CD4-positive, alpha-beta T cell (primary cell): ENCODE measurements around the gene SH2D5. TPM values are rescaled to one million over a fixed set of nuclear protein-coding genes. Genes with fewer than 3 reads are reported as not detected.

Experiments
- ATAC-seq: fragments of 200-7000 bp; cut with Tn5 transposase; one replicate; pipeline ENCODE4 v1.10.0; 2022; ENCODE audit warnings: mild to moderate bottlenecking; ENCODE audit not compliant: poor library complexity
- CTCF ChIA-PET: fragments of 350-600 bp; sonication (Branson Sonifier 250); formaldehyde crosslinking; loops from one replicate; lab custom pipeline; 2021; ENCODE audit warnings: antibody characterized with exemption, inconsistent platforms; lab: Charles Lee
- POLR2A ChIA-PET: fragments of 350-600 bp; sonication (Branson Sonifier 250); formaldehyde crosslinking; loops from one replicate; lab custom pipeline; 2021; ENCODE audit warnings: antibody characterized with exemption, inconsistent platforms; lab: Charles Lee
- DNase-seq, 14 experiments: peaks; one replicate each; pipeline ENCODE4 v3.0.0-alpha.2; 2013 to 2020; ENCODE audit warnings: mixed read lengths in 2 of 14
- H3K27ac ChIP-seq, 2 donors: one replicate each; pipeline versions ENCODE4 v1.5.1 to v1.7.0; 2013; ENCODE audit warnings: low read length in 2 of 2, low read depth in 1 of 2, mild to moderate bottlenecking in 1 of 2
- H3K27me3 ChIP-seq, 2 experiments: 1 replicate in 1 of 2; 2 replicates in 1 of 2; pipeline versions ENCODE4 v1.6.1 to v1.7.0; 2013; ENCODE audit warnings: low read length in 2 of 2, control low read depth in 1 of 2, mild to moderate bottlenecking in 1 of 2, moderate library complexity in 1 of 2; ENCODE audit not compliant: insufficient read depth in 2 of 2, control insufficient read depth in 1 of 2
- H3K36me3 ChIP-seq: one replicate; pipeline ENCODE4 v1.6.1; 2013; ENCODE audit warnings: low read length, control low read depth; ENCODE audit not compliant: insufficient read depth
- H3K4me1 ChIP-seq: one replicate; pipeline ENCODE4 v1.6.1; 2013; ENCODE audit warnings: low read length, control low read depth; ENCODE audit not compliant: insufficient read depth
- H3K4me3 ChIP-seq: one replicate; pipeline ENCODE4 v1.5.1; 2013; ENCODE audit warnings: mild to moderate bottlenecking, low read length, moderate library complexity
- H3K9me3 ChIP-seq, 2 experiments: 1 replicate in 1 of 2; 2 replicates in 1 of 2; pipeline versions ENCODE4 v1.6.1 to v1.7.0; 2013; ENCODE audit warnings: low read length in 2 of 2, mild to moderate bottlenecking in 2 of 2, control low read depth in 1 of 2, moderate library complexity in 1 of 2; ENCODE audit not compliant: control insufficient read depth in 1 of 2, insufficient read depth in 1 of 2
- H3K27ac Mint-ChIP-seq: one replicate; pipeline ENCODE4 v1.8.0; 2020; ENCODE audit warnings: mixed read lengths
- H3K27me3 Mint-ChIP-seq: one replicate; pipeline ENCODE4 v1.8.0; 2021; ENCODE audit warnings: mixed read lengths
- H3K36me3 Mint-ChIP-seq: one replicate; pipeline ENCODE4 v1.8.0; 2021; ENCODE audit warnings: low read depth, mixed read lengths
- H3K4me1 Mint-ChIP-seq: one replicate; pipeline ENCODE4 v1.8.0; 2021; ENCODE audit warnings: low read depth, mixed read lengths
- H3K4me3 Mint-ChIP-seq: one replicate; pipeline ENCODE4 v1.8.0; 2020; ENCODE audit warnings: mild to moderate bottlenecking, mixed read lengths
- H3K9me3 Mint-ChIP-seq: one replicate; pipeline ENCODE4 v1.8.0; 2020; ENCODE audit warnings: mixed read lengths
- CTCF ChIP-seq: fragments of 200-600 bp; IDR thresholded peaks from one replicate; pipeline ENCODE4 v1.8.0; 2022; ENCODE audit warnings: antibody characterized with exemption, mild to moderate bottlenecking
- intact Hi-C, 2 experiments: fragments of 100-400 bp; cut with DNase I in 1 of 2; cut with micrococcal nuclease in 1 of 2; formaldehyde crosslinking; loops; one replicate each; pipeline versions ENCODE4 v1.15.1 to v1.9.0; 2023 to 2025; cut with DNase I, micrococcal nuclease
- total RNA-seq, 174 experiments: library from RNA in 2 of 174; stranded (reverse) in 2 of 174; gene quantifications; one replicate each; pipeline ENCODE4 v1.2.3 and lab custom pipeline; 2021 to 2026

Gene SH2D5
- total RNA-seq, 2 experiments from 2014 or later = 0.08 TPM; not detected in 1

- no peaks in the 10 kb centered on the region for H3K36me3 Mint-ChIP-seq
- CTCF ChIA-PET = no interaction called here
- H3K9me3 Mint-ChIP-seq = no peaks in the 10 kb centered on the region
- no peaks in the 10 kb centered on the region for H3K9me3 ChIP-seq
- H3K4me1 ChIP-seq = peaks cover 13% of the 10 kb centered on the region
- H3K27me3 Mint-ChIP-seq = no peaks in the 10 kb centered on the region
- TF ChIP-seq CTCF = no peak
- peaks cover 5% of the 10 kb centered on the region for H3K4me1 Mint-ChIP-seq
- no peak overlapping the region for H3K4me3 Mint-ChIP-seq
- DNase-seq (no peak), ATAC-seq (no peak)
- no peaks in the 10 kb centered on the region for H3K36me3 ChIP-seq
- intact Hi-C loops = loop anchor here (5.0 to 10.0 kb wide), 3 partner anchors 89 to 276 kb away; partner anchors contain the start of gene HP1BP3 (in 1 of the 2)
- no peak overlapping the region for H3K4me3 ChIP-seq
- no peaks in the 10 kb centered on the region for H3K27me3 ChIP-seq
- H3K27ac Mint-ChIP-seq = no peak overlapping the region
- no peak overlapping the region for H3K27ac ChIP-seq
- POLR2A ChIA-PET = no interaction called here
Observed at GRCh38 chr1:20698195-20698910, 34.1 kb downstream of the SH2D5 start.

- ChIA-PET CTCF (interaction anchor here (1.3 to 1.6 kb wide), 7 partner anchors 20 to 64 kb away, joined by 3 to 7 read pairs (median 5); partner anchors contain the start of genes KIF17 and SH2D5), POLR2A (interaction anchor here (1.3 kb wide), 1 partner anchor 89 kb away, joined by 5 read pairs; the partner anchor contains the start of gene HP1BP3)
- H3K9me3 Mint-ChIP-seq = no peaks in the 10 kb centered on the region
- Histone ChIP-seq H3K27ac (no peak overlapping the region), H3K27me3 (no peaks in the 10 kb centered on the region), H3K4me3 (no peak overlapping the region), H3K36me3 (no peaks in the 10 kb centered on the region), H3K4me1 (peaks cover 13% of the 10 kb centered on the region), H3K9me3 (no peaks in the 10 kb centered on the region)
- peaks cover 5% of the 10 kb centered on the region for H3K4me1 Mint-ChIP-seq
- DNase-seq (no peak), ATAC-seq (no peak)
- H3K4me3 Mint-ChIP-seq = no peak overlapping the region
- intact Hi-C loops = loop anchor here (2.0 to 10.0 kb wide), 4 partner anchors 35 to 277 kb away; partner anchors contain the start of genes HP1BP3 (in 1 of the 2) and SH2D5 (in 1 of the 2)
- H3K27me3 Mint-ChIP-seq = no peaks in the 10 kb centered on the region
- TF ChIP-seq CTCF = no peak
- H3K36me3 Mint-ChIP-seq = no peaks in the 10 kb centered on the region
- no peak overlapping the region for H3K27ac Mint-ChIP-seq
Observed at GRCh38 chr1:20697563-20697962, 34.9 kb downstream of the SH2D5 start.

- peaks cover 5% of the 10 kb centered on the region for H3K4me1 Mint-ChIP-seq
- TF ChIP-seq CTCF = peak; percentile 99
- ATAC-seq (peak; percentile 98), DNase-seq (peak; percentile 54 to 85 (median 65))
- Histone ChIP-seq H3K27ac (no peak overlapping the region), H3K4me1 (peaks cover 13% of the 10 kb centered on the region), H3K27me3 (no peaks in the 10 kb centered on the region), H3K4me3 (peak overlapping the region; percentile 86), H3K9me3 (no peaks in the 10 kb centered on the region), H3K36me3 (no peaks in the 10 kb centered on the region)
- no peak overlapping the region for H3K27ac Mint-ChIP-seq
- no peaks in the 10 kb centered on the region for H3K27me3 Mint-ChIP-seq
- POLR2A ChIA-PET = interaction anchor here (0.6 to 1.3 kb wide), 3 partner anchors 37 to 498 kb away, joined by 3 to 5 read pairs (median 4); partner anchors contain the start of gene HP1BP3
- no peaks in the 10 kb centered on the region for H3K9me3 Mint-ChIP-seq
- intact Hi-C loops = loop anchor here (1.0 to 10.0 kb wide), 6 partner anchors 36 to 499 kb away; partner anchors contain the start of genes HP1BP3 (in 1 of the 2) and SH2D5 (in 1 of the 2)
- CTCF ChIA-PET = interaction anchor here (0.6 to 1.6 kb wide), 24 partner anchors 10 to 500 kb away, joined by 3 to 21 read pairs (median 3); partner anchors contain the start of genes DDOST, HP1BP3, KIF17 and SH2D5
- H3K4me3 Mint-ChIP-seq = peak overlapping the region; percentile 91
- no peaks in the 10 kb centered on the region for H3K36me3 Mint-ChIP-seq
Observed at GRCh38 chr1:20696397-20697333, 35.8 kb downstream of the SH2D5 start.
